ENCODE measurements around the gene BEAN1.

The BEAN1 gene

DNA sequence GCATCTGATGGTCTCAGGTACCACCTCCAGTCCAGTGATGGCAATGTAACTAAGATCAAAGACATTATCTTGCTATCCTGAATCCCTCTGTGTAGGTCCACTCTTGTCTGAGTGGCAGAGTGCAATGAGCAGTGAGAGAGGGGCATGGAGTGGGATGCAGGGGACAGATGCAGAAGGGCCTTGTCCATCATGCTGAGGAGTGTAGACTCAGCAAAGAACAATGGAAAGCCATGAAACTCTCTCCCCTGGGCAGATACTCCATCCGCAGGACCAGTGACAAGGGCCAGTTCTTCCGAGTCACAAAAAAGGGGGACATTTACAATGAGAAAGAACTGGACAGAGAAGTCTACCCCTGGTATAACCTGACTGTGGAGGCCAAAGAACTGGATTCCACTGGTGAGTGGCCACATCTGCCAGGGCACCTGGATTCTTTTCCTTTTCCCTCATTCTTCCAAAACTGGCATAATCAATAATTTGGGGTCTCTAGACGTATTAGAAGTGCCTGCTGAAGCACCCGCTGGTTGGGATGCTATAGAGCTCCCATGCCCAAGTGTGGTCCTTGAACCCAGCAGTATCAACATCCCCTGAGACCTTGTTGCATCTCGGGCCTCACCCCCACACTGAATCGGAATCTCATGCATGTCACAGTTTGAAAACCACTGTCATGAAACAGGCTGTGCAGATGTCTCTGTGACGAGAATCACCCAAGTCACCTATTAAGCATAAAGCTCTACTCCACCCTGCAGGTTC is 31.1 kb upstream of the BEAN1 start:
- DNase-seq = no peak

DNA sequence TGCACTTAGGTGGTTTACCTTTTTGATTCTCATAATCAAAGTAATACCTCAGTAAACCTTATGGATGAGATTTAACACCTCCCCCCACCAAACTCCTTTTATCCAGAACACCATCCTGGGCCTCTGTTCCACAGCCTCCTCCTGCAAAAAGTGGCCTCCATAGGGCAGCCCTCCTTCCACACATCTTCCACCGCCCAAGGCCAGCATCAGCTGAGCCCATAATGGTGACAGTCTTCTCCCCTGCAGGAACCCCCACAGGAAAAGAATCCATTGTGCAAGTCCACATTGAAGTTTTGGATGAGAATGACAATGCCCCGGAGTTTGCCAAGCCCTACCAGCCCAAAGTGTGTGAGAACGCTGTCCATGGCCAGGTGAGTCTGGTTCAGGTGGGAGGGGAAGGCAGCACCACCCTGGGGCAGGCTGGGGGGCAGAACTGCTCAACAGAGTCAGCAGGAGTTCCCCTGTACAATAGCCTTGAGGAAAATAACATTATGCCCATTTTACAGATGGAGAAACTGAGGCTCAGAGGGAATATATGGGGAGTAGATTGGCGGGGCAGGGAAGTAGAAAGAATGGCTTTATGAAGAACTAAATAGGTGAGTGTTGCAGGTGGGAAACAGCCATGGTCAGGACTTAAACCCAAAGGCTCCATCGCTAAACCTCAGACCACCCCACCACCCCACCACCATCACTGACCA is 29.2 kb upstream of the BEAN1 start:
- DNase-seq = no peak

DNA sequence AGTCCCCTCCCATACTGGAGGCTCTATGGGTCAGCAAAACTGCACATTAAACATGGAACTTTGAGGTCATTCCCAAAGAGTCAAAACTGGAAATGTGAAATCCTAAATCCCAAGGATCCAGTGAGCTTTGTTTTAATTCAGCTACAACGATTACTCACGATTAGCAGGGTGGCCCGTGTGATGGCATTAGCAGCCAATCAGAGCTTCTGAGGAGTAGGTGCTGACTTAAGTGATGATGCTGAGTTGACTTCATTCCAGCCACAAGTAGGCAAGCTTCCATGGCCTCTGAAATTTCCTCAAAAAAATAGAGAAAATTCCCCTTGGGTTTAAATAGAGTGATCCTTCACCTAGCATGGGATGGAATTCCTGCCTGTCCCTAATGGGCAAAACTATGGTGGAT is 28.1 kb upstream of the BEAN1 start:
- no peak for DNase-seq

DNA sequence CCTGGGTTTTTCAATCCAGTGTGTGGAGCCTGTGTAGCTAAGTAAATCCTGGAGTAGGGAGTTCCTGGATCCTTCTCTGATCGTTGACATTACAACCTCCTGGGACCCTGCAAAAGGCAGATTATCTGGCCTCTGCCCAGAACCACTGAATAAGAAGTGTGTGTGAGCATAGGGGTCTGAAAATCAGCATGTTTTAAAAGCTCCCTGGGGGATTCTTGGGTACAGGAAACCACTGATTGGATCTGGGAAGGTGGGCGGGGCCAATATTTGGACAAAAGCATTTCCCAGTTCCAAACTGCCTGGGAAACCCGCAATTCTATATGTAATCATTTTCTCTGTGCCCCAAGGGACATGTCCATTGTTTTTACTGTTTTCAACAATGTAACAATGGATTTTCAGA is 27.2 kb upstream of the BEAN1 start:
- DNase-seq = no peak

DNA sequence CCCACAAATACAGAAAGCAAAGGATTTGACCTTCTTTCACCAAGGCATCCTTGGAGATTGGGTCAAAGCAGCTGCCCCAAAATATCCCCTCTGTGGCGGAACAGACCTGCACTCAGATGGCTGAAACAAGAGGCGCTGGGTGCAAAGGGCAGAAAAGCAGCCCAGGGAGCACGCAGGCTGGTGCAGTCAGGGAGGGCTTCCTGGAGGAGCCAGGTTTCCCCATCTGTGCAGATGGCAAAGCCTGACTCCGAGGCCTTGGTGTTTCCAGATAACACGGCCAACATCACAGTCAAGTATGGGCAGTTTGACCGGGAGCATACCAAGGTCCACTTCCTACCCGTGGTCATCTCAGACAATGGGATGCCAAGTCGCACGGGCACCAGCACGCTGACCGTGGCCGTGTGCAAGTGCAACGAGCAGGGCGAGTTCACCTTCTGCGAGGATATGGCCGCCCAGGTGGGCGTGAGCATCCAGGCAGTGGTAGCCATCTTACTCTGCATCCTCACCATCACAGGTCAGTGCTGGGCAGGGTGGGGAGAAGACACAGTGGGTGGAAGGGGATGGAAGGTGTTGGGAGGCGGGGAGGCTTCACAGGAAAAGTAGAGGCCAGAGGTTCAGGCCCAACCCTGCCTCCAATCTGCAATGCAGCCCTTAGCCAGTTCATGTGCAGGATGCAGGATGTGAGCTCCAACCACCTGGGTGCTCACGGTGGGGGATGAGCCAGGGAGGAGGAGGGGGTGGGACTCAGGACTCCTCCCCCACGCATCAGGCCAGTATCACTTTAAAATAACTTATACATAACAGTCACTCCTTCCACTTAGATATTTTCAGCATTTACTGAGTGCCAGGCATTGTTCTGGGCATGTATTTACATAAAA is 26.4 kb upstream of the BEAN1 start:
- no peak for DNase-seq

- no peak for DNase-seq
These were observed 25.5 kb upstream of the BEAN1 start for GRCh38 chr16:66401610-66402009.

- no peak for DNase-seq
These were observed 24.9 kb upstream of the BEAN1 start for GRCh38 chr16:66402166-66402565.

- no peak for DNase-seq
These were observed 24.4 kb upstream of the BEAN1 start for GRCh38 chr16:66402591-66403230.

DNA sequence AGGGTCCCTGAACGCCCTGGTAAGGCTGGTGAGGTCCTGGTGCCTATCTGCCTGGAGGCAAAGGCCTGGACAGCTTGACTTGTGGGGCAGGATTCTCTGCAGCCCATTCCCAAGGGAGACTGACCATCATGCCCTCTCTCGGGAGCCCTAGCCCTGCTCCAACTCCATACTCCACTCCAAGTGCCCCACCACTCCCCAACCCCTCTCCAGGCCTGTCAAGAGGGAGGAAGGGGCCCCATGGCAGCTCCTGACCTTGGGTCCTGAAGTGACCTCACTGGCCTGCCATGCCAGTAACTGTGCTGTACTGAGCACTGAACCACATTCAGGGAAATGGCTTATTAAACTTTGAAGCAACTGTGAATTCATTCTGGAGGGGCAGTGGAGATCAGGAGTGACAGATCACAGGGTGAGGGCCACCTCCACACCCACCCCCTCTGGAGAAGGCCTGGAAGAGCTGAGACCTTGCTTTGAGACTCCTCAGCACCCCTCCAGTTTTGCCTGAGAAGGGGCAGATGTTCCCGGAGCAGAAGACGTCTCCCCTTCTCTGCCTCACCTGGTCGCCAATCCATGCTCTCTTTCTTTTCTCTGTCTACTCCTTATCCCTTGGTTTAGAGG is 23.5 kb upstream of the BEAN1 start:
- DNase-seq = no peak

DNA sequence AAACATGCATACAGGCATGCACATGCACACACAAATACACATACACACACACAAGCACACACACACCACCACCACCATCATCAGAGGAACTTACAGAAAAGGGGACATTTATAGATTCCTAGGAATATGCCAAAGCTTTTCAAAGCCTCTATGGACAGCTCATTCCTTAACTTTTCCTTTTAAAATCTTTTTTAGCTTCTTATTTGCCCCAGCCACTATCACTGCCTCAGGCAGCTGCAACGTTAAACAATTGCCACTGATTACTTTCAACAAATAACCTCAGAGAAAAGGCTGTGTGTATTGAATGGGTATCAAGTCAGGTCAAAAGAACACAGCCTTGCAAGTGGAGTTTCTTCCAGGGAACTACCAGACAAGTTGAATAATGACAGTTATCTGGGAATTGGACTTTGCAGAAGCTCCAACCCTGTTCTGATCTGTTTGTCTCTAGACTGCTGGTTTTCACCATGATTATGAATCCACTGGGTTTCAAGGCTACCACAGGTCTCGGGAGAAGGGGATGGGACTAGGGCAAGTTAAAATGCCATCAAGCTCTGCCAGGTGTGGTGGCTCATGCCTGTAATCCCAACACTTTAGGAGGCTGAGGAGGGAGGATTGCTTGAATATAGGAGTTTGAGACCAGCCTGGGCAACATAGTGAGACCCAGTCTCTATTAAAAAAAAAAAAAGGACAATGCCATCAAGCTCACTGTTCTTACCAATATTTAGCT is 21.9 kb upstream of the BEAN1 start:
- DNase-seq = no peak

DNA sequence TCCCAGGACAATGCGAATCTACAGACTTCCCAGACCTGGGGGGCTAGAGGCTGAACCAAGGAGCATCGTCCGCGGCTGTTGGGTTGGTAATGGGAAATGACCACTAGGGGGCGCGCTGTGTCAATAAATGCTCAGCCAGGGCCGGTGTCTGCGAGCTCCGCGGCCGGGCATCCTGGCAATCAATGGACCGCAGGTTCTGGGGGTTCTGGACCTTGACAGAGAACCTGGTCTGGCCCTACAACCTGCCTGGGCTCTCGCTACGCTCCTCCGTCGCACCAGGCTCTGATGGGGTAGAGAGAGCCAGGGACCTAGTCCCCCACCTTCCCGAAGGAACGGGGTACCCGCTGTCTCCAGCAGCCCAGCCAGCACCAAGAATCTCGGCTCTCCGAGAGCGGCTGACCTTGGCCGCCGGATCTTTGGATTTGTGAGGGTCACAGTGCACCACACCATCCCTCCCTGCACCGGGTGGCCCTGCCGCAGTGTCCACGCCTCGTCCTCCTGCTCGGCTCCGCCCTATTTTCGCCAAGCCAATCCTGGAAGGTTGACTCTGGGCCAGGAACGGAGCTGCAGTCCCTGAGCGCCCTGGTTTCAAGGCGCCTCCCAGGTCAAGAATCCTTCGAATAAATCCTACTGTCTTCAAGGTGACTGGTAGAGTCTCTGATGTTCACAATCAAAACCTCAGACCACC is 20.4 kb upstream of the BEAN1 start:
- DNase-seq = peak; percentile 93 to 94

DNA sequence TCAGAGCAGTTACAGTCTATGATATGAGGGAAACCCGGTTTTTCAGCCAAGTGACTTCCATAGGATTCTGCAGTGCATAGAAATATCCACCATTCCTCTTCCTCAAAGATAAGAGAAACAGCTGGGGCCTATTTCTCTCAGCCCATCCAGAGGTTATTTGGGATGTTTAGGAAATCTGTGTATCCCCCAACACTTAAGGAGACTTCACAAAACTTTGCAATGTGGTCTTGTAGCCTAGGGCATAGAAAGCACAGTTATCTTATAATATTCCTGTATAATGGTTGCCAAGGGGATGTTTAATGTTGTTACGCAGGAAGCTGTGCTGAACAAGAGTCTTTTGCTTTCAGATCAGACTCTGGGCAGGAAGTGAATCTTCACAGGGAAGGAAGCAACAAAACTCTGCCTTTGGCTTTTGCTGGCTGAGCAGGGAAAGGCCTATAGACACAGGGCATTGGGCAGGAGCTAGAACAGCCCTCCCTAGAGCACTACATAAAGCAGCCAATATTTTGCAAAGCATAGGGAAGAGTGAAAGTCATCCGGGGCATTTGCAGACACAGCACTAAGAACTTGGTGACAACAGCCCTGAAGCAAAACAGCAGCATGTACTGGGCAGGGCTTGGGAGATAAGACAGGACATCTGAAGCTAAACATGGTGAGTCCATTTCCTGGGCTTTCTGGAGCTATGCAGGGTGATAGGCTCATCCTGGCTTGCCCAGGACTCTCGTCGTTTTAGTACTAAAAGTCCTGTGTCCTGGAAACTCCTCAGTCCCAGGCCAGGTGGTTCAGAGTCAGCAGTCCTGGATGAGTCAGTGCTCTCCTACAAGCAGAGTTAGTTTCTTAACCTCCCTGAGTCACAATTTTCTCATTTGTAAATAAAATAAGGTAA is 18.7 kb upstream of the BEAN1 start:
- DNase-seq = peak; percentile 30 to 41

GRCh38 chr16:66409156-66409555 is 17.9 kb upstream of the BEAN1 start:
- no peak for DNase-seq

DNA sequence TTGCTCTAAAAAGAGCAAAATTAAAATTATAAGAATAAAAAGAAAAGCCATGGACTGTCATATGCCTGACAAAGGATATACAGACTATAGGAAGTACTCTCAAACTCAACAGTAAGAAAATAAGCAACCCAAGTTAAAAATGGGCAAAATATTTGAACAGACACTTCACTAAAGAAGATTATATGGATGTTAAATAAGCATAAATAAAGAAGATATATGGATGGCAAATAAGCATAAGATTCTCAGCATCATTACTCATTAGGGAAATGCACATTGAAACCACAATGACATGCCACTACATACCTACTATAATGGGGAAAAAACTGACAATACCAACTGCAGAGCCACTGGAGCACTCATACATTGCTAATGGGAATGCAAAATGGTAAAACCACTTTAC is 14.9 kb upstream of the BEAN1 start:
- no peak for DNase-seq

GRCh38 chr16:66414891-66415290 is 12.2 kb upstream of the BEAN1 start:
- no peak for DNase-seq

GRCh38 chr16:66416136-66416535 is 11.0 kb upstream of the BEAN1 start:
- peak in 1 of 2 donors; percentile 8 for DNase-seq

DNA sequence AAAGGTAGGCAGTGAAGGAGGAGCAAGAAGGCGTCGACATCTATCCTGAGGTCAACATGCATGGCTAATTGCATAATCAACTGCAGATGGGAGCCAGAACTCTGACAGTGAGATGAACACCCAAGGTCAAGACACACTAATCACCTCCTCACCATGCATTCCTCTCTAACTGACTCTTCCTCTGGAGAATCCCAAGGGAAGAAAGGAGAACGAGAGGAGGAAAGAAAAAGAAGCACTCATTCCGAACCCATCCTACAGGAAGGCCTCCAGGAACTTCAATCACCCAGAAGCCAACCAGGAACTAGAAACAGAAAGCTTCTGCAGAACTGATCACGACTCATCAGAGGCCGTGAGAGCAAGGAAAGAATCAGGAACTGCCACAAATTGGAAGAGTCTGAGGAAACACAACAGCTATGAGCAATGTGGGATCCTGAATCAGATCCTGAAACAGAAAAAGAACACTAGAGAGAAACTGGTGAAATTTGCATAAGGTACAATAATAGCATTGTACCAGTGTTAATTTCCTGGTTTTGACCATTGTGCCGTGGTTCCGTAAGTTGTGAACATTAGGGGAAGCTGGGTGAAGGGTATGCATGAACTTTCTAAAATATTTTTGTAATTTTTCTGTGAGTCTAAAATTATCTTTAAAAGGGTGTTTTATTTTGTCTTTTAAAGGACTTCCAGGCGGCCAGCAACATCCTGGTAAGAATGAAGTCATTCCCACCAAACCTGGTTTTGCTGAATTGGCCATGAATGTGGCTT is 10.0 kb upstream of the BEAN1 start:
- peak in 1 of 2 donors; percentile 1 for DNase-seq

- peak in 1 of 2 donors; percentile 11 for DNase-seq
These were observed 8.7 kb upstream of the BEAN1 start for GRCh38 chr16:66418165-66418962.

GRCh38 chr16:66419527-66419926 is 7.6 kb upstream of the BEAN1 start:
- no peak for DNase-seq
